Measurements from ENCODE around the gene SH2B2.

Gene SH2B2

GRCh38 chr7:102273749-102274712 lies 12.6 kb upstream of the SH2B2 start:
- H3K4me3 ChIP-seq (replicated peaks; ENCODE audit: low read depth, low read length) = no peak overlapping the region
- peak; percentile 30 for DNase-seq (ENCODE audit: extremely low read depth, low read depth)
- TF ChIP-seq CTCF (IDR thresholded peaks at IDR 0.05; ENCODE audit: low read depth, low read length, missing control alignments) = no peak

GRCh38 chr7:102275123-102275703 lies 11.5 kb upstream of the SH2B2 start:
- TF ChIP-seq CTCF (IDR thresholded peaks at IDR 0.05; ENCODE audit: low read depth, low read length, missing control alignments) = no peak
- no peak for DNase-seq (ENCODE audit: extremely low read depth, low read depth)
- no peak overlapping the region for H3K4me3 ChIP-seq (replicated peaks; ENCODE audit: low read depth, low read length)

- no peak overlapping the region for H3K4me3 ChIP-seq (replicated peaks; ENCODE audit: low read depth, low read length)
- TF ChIP-seq CTCF (IDR thresholded peaks at IDR 0.05; ENCODE audit: low read depth, low read length, missing control alignments) = no peak
- DNase-seq (ENCODE audit: extremely low read depth, low read depth) = no peak
Measured at GRCh38 chr7:102277901-102278300, 8.8 kb upstream of the SH2B2 start.

- peak; percentile 84 for TF ChIP-seq CTCF (IDR thresholded peaks at IDR 0.05; ENCODE audit: low read depth, low read length, missing control alignments)
- no peak for DNase-seq (ENCODE audit: extremely low read depth, low read depth)
- no peak overlapping the region for H3K4me3 ChIP-seq (replicated peaks; ENCODE audit: low read depth, low read length)
Measured at GRCh38 chr7:102279537-102280400, 6.9 kb upstream of the SH2B2 start.

- no peak for TF ChIP-seq CTCF (IDR thresholded peaks at IDR 0.05; ENCODE audit: low read depth, low read length, missing control alignments)
- no peak overlapping the region for H3K4me3 ChIP-seq (replicated peaks; ENCODE audit: low read depth, low read length)
- DNase-seq (ENCODE audit: extremely low read depth, low read depth) = no peak
Measured at GRCh38 chr7:102280521-102280920, 6.1 kb upstream of the SH2B2 start.

- H3K4me3 ChIP-seq (replicated peaks; ENCODE audit: low read depth, low read length) = no peak overlapping the region
- DNase-seq (ENCODE audit: extremely low read depth, low read depth) = no peak
- no peak for TF ChIP-seq CTCF (IDR thresholded peaks at IDR 0.05; ENCODE audit: low read depth, low read length, missing control alignments)
Measured at GRCh38 chr7:102281785-102282184, 4.9 kb upstream of the SH2B2 start.
